Measurements from ENCODE around the gene KIAA1217.
A peak's percentile ranks its signal among the peaks of the same experiment; 100 is the strongest.

KIAA1217 gene, protein sequence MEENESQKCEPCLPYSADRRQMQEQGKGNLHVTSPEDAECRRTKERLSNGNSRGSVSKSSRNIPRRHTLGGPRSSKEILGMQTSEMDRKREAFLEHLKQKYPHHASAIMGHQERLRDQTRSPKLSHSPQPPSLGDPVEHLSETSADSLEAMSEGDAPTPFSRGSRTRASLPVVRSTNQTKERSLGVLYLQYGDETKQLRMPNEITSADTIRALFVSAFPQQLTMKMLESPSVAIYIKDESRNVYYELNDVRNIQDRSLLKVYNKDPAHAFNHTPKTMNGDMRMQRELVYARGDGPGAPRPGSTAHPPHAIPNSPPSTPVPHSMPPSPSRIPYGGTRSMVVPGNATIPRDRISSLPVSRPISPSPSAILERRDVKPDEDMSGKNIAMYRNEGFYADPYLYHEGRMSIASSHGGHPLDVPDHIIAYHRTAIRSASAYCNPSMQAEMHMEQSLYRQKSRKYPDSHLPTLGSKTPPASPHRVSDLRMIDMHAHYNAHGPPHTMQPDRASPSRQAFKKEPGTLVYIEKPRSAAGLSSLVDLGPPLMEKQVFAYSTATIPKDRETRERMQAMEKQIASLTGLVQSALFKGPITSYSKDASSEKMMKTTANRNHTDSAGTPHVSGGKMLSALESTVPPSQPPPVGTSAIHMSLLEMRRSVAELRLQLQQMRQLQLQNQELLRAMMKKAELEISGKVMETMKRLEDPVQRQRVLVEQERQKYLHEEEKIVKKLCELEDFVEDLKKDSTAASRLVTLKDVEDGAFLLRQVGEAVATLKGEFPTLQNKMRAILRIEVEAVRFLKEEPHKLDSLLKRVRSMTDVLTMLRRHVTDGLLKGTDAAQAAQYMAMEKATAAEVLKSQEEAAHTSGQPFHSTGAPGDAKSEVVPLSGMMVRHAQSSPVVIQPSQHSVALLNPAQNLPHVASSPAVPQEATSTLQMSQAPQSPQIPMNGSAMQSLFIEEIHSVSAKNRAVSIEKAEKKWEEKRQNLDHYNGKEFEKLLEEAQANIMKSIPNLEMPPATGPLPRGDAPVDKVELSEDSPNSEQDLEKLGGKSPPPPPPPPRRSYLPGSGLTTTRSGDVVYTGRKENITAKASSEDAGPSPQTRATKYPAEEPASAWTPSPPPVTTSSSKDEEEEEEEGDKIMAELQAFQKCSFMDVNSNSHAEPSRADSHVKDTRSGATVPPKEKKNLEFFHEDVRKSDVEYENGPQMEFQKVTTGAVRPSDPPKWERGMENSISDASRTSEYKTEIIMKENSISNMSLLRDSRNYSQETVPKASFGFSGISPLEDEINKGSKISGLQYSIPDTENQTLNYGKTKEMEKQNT (N-terminal part only)

DNA sequence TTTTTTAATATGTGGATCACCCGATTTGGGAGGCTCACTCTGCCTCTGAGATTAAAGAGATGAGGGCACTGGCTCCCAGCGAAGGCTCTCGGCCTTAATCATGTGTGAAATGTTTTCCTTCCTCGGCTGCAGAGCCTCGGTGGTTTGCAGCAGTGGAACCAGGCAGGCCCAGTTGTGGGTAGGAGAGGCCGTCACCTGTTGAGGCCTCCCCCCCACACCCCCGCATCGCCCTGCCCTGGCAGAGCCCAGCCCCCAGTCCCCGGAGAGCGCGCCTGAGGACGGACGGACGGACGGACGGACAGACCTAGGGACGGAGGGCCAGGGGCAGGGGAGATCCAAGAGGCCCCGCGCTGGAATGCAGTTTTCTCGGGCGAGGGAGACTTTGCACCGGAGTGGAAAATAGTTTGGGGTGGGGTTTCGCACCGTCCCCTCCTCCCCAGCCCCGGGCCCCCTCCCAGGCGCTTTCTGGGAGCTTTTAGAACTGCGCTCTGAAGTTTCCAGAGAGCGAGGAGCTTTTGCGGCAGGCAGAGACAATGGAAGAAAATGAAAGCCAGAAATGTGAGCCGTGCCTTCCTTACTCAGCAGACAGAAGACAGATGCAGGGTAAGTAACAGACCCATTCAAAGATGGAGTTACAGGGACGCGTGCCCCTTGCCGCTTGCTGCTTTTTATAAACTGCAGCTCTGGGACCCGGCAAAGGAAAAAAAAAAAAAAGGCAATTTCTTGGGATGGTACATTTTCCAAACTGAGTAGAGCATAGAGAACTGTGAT, at the start of gene KIAA1217:
TSS of gene KIAA1217 (plus strand) at position 478 of the 771 bp plus-strand sequence. CDS start at position 534, 56 bp downstream.
- no peak for DNase-seq (ENCODE audit: low read depth)

DNA sequence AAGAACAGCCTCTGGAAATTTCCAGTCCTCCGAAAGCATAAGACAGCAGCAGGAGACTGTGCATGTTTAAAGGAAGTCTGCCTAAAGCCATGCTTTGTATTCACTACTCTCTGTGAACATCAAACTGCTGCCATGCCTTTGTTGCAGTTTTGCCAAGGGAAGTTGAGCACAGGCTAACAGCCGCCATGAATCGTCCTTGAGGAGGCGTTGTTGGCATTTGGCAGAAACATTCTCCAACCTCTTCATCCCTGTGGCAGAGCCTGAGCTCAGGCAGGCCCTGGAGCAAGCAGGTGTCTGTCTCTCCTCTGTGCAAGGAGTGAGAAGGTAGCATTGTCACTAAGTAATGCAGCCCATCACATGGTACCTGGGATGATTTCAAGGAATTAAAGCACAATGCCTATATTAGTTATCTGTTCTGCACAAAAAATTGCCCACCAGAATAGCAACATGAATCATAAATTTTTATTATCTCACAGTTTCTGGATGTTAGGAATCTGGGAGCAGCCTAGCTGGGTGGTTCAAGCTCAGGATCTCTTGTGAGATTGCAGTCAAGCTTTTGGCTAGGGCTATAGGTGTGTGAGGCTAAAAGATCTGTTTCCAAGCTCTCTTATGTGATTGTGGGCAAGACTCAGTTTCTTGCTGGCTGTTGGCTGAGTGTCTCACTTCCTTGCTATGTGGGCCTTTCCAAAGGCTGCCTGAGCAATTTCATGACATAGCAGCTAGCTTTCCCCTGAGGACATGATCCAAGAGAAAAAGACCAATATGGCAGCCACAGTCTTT, 46.5 kb upstream of the KIAA1217 start:
- DNase-seq (ENCODE audit: low read depth), result no peak

DNA sequence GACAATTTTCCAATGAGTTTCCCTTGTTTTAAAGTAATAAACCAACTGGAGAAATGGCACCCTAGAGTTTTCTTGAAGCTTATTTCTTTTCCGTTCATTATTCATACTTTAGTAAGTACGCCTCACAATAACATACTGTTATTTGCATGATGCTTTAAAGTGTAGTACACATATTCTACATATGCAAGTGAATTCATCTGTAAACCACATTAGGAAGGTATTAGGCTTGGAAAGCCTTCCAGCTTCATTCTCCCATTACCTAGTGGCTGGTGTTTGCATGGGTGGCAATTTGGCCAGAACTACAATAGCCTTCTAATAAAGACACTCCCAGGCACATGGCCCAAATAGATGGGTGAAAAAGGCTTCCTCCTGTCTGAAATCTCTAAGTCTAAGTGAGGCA, 45.5 kb upstream of the KIAA1217 start:
- no peak for DNase-seq (ENCODE audit: low read depth)

DNA sequence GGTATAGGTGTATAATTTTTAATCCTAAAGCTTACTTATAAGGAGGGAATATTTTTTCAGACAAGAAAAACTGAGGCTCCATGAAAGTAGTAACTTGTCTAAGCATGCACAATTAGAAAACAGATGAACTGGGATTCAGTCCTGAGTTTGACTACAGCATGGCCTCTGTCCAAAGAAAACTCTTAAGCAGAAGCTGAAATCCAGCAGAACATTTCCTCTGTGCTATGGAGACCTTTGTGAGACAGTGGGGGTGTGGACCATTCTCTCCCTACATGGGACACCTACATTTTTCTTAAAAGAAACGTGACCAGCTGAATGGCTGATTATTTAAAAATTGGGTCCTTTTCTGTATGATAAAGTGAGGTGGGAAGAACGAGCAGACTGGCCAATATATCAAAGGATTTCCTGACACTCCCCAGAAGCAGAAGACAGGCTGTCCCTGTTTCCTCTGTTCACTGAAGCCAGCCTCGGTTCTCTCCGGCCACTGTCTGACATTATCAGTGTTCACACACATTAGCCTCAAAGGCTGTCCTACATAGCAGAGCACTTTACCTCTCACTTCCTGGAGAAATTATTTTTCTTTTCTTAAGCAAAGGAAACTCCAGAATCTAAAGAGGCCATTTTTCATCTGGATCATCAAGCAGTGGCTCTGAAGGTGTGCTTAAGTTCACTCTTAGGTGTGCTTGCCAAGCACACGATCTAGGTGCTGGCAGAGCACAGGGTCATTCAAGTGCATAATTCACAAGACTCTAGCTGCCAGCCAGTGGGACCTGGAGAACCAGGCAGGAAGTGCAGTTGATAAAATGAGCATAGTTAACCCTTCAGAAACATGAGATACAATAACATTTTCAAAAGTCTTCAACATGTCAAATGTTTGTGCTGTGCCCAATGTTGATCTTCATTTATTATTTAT, 40.4 kb upstream of the KIAA1217 start:
- DNase-seq (ENCODE audit: low read depth), result no peak

DNA sequence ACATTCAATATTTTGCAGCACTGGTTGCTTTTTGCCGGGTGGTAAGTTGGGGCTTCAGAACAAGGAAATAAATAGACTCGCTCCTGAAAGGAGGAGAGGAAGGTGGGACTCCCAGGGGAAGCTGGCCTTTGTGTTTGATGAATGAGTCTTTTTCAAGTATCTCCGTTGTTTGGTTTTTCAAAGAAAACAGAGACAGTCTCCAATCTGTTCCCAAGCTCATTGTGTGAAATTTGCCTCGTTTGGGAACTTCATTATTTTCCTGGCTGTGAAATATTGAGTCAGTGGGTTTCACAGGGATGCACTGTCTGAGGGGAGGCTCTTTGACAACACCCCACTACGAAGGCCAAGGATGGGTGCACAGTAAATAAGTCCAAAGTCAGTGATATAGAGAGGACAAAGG, 38.7 kb upstream of the KIAA1217 start:
- DNase-seq (ENCODE audit: low read depth), result no peak

DNA sequence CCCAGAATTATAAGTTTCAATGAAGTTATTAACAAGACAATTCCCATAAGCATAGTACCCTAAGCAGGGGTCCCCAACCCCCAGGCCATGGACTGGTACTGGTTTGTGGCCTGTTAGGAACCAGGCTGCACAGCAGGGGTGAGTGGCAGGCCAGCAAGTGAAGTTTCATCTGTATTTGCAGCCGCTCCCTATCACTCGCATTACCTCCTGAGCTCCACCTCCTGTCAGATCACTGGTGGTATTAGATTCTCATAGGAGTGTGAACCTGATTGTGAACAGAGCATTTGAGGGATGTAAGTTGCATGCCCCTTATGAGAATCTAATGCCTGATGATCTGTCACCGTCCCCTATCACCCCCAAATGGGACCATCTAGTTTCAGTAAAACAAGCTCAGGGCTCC, 36.0 kb upstream of the KIAA1217 start:
- DNase-seq (ENCODE audit: low read depth), result no peak

DNA sequence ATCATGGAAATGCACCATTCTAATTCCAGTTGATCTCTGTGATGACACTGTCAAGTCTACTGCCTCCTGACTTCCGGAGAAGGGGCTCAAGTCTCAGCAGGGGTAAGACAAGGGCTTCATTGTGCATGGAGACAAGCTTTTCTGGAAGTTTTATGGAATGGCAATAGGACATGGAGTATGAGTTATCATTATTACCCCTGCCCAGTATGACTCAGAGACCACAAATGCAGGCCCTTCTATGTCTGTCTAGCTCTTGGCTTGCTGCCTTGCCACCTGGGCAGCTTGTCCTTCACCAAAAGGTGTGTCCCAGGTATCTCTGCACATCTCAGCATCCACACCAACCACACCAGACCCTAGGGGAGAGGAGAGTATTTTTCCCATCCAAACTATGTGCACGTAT, 34.9 kb upstream of the KIAA1217 start:
- DNase-seq (ENCODE audit: low read depth), result no peak

DNA sequence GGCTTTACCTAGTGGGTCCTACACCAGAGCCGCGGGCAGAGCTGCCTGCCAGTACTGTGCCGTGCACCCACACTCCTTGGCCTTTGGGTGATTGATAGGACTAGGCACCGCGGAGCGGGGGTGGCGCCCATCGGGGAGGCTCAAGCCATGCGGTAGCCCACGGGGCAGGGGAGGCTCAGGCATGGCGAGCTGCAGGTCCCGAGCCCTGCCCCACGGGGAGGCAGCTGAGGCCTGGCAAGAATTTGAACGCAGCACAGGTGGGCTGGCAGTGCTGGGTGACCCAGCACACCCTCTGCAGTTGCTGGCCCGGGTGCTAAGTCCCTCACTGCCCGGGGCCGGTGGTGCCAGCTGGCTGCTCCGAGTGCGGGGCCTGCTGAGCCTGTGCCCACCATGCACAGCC, 32.3 kb upstream of the KIAA1217 start:
- DNase-seq (ENCODE audit: low read depth), result no peak

DNA sequence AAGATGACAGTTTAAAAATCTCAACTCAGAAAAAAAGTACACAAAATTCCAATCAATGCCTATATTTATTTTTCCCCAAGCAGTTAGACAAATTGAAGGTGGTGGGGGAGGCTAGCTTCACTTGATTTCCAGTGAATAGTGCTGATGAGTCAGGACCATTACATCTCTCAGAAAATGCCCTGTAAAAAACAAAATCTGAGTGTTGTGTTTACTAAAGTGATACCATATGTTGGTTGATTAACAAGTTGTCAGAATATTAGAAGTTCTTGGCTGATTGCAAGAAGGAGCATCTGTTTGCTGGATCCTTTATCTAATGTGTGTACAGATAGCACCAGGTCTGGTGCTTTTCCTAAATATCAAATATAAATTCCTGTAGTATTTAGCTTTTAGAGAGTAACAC, 31.3 kb upstream of the KIAA1217 start:
- no peak for DNase-seq (ENCODE audit: low read depth)

DNA sequence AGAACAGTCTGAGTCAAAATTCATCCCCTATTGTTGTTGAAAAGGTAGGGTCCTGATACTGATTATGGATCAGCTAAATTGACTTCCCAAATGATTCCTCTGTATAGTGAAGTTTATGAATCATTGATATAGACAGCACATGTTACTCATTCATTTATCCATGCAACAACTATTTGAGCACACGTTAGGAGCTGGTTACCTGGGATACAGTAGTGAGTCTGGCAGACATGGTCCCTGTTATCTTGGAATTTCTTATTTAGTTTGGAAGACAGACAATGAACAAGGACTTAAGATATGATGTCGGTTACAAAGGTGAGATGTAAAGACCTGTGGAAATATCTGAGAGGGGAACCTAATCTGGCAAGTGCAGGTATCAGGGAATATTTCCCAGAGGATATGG, 28.0 kb upstream of the KIAA1217 start:
- no peak for DNase-seq (ENCODE audit: low read depth)

DNA sequence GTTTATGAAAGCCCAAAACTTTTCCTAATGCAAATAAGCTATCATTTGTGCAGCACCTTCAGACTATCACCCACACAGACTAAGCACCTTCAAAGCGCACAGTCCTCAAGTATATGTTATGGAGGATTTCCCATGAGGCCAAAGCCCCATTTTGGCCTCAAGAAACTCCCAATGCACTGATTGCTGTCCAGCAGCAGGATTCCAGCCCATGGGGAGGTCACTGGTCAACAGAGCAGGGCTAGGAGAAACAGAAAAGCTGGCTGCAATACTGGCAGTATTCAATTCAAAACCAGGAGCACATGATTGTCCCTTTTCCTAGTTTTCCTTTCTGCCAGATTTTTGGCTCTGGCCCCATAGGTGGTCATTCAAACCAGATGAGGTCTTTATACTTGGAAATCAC, 24.5 kb upstream of the KIAA1217 start:
- no peak for DNase-seq (ENCODE audit: low read depth)

DNA sequence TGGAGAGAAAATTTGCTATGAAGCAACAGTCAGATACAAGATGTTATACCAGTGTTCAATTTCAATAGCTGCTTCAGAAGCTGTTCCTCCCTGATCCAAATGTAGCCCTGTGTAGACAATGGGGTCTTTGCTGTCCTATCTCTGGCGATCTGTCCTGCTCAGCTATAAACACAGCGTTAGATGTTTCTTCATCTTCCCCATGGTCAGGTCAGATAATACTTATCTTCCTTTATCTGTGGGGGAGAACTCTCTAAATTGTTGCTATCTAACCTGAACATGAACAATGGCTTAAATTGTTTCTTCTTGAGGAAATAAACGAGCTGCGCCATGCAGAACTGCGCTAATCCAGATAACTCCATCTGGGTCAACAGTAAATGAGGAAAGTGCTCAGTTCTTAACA, 15.6 kb upstream of the KIAA1217 start:
- peak; percentile 81 for DNase-seq (ENCODE audit: low read depth)

DNA sequence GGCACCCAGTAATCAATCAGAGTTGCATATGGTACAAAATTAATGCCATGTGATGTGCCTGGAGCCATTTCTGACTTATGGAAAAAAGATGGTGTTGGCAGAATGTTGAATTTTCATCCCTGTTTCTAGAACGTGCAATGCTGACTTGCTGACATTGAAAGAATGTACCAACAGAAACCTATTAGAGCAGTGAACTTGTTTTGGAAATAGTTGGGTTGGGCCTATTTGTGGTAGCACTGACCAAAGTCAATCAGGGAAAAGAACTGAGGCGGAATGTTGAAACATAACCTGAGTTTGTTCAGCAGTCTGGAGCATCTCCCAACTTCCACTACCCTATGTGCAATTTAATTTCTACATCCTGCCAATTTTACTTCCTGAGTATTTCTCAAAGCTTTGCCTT, 11.7 kb upstream of the KIAA1217 start:
- no peak for DNase-seq (ENCODE audit: low read depth)

DNA sequence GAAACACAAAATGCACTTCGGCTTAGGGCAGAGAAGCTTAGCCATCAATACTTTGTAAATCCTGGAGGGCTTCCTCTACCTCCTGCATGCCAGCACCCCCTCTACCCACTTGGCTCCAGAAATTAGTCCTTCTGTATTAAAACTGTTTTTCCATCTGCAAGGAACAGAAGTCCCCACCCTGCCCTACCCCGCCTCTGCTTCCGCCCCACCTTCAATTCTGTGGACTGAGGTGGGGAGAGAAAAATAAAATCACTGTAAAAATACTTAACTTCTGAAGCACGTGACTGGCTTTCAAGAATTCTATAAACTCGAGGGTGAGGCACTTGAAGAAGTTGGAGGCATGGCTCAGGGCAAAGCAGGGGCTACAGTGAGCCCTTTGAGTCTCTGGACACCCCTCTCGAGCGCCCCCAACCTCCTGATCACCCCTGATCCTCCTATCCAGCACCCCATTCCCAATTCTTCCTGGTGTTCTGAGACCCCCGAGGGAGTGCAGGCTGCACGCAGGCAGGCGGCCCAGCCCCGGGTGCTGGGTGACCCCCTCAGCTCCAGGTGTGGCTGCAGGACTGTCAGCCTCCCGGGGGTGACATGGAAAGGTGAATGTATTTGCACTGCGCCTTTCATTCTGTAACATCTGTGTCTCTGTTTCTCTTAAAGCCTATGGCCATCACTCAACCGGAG, 7.3 kb upstream of the KIAA1217 start:
- no peak for DNase-seq (ENCODE audit: low read depth)

DNA sequence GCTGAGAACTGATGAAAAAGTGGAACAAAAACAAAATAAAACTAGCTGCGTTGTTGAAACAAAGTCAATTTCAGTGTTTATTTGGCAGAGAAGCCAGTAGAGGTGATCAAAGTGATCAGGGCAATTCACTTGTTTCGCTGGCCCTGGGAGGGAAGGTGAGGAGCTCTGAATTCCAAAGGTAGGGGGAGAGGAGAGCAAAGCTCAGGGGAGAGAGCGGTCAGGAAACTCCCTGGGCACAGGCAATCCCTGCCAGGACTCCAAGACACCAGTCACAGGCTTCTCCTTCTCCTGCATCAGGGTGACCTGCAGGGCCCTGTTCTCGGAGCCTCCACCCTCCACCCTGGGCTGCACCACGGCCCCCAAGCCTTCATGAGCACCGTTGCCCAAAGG, 6.8 kb upstream of the KIAA1217 start:
- DNase-seq (ENCODE audit: low read depth), result no peak

DNA sequence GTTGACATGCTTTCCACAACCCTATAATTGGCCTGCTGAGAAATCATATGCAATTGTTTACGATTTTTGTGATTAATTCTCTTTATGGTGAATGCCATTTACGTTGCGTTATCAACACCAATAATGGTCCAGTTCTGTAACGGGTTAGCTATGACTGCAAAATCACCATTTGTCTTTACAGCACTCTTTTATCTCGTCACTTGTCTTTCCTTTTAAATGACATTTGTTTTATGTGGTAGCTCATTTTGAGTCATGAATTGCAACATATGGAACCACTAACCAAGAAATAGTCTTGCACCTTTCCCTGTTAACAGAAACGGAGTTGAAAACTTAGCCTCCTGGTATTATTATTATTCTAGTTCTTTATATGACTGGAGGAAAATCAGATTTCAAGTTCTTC, 3.1 kb upstream of the KIAA1217 start:
- DNase-seq (ENCODE audit: low read depth), result no peak

DNA sequence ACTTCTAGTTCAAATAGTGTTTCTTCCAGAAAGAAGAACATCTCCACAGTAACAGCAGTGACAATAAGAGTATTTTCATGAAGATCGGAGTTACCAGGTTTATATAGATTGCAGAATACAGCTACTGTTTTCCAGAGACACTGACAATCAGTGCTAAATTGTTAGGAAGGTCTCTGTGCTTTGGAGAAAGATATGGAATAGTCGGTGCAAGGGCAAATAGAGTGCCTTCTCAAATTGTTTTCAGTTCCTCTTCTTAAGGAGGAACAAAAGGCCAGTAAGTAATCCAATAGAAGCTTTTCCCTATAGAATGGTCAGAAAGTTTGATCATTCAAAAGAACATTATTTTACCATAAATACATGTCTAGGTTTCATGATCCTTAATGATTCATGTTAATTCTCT, 2.6 kb upstream of the KIAA1217 start:
- DNase-seq (ENCODE audit: low read depth), result no peak

DNA sequence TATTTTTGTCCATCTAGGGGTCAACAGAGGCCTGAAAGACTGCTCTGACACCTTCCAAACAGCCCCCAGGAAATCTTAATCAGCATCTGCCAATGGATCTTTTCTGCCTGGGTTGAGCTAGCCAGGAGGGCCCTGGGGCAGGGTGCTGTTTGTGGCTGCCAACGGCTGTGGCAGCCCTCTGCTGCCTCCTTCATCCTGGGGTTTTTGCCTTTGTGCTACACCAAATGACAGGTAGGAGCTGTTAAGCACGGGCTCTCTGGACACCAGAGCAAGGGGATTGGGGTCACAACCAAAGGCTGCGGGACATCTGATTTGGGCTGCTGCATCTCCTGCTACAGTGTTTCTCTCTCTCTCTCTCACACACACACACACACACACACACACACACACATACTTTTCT, 2.0 kb upstream of the KIAA1217 start:
- no peak for DNase-seq (ENCODE audit: low read depth)

DNA sequence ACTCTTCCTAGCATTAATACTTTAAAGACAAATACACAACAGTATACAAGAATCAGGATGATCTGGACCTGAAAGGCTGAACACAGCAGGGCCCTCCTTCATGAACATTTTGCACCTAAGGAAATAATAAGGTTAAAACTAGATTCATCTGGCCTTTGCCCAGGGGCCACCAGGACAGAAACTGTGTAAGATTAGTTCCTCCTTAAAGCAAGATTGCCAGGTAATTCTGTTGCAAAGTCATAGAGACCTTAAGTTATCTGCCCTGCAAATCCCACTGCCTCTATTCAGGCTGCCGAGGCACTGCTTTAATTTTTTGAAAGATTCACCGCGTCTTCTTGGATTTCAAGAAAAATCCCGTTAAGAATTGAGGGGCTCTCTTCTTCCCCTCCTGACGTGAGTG, 1.6 kb upstream of the KIAA1217 start:
- no peak for DNase-seq (ENCODE audit: low read depth)
